Stimulated activated naive CD4-positive, alpha-beta T cell (primary cell): Measurements from ENCODE around the gene DIABLO.
"Not testable (repeated sequence)": the region's sequence is repeated elsewhere in the genome, so short reads cannot be mapped to it uniquely, and the experiment has no call there.

Source experiments
- DNase-seq, 6 experiments: peaks; one replicate each; lab custom pipeline; 2025; lab: John Stamatoyannopoulos, UW

DIABLO gene

GRCh38 chr12:122189626-122190475, 36.0 kb downstream of the DIABLO start:
- DNase-seq: no peak

- no peak for DNase-seq
Measured at GRCh38 chr12:122187466-122187865, 38.4 kb downstream of the DIABLO start.

GRCh38 chr12:122185494-122186082, 40.3 kb downstream of the DIABLO start:
- no peak for DNase-seq

- DNase-seq: no peak
Measured at GRCh38 chr12:122185079-122185478, 40.8 kb downstream of the DIABLO start.

- DNase-seq: no peak
Measured at GRCh38 chr12:122184517-122184916, 41.3 kb downstream of the DIABLO start.

GRCh38 chr12:122183588-122183940, 42.3 kb downstream of the DIABLO start:
- DNase-seq: no peak

GRCh38 chr12:122182887-122183587, 42.8 kb downstream of the DIABLO start, which contains the start of gene LRRC43:
Gene LRRC43, plus strand, starts transcription at chr12:122183123. Its CDS starts 22 bp downstream, at chr12:122183145.
- peak in 3 of 6 experiments; percentile 4 to 42 (median 20) for DNase-seq

GRCh38 chr12:122176473-122176872, 49.4 kb downstream of the DIABLO start:
- not testable (repeated sequence) for DNase-seq

GRCh38 chr12:122174155-122174845, 51.6 kb downstream of the DIABLO start, which contains the start of gene IL31:
Gene IL31, minus strand, starts transcription at chr12:122174221. Its CDS starts 49 bp downstream, at chr12:122174172.
- no peak for DNase-seq

- DNase-seq: no peak
Measured at GRCh38 chr12:122172262-122172939, 53.5 kb downstream of the DIABLO start.

GRCh38 chr12:122171399-122171798, 54.5 kb downstream of the DIABLO start:
- no peak for DNase-seq

- no peak for DNase-seq
Measured at GRCh38 chr12:122168492-122168891, 57.4 kb downstream of the DIABLO start.

- DNase-seq: no peak
Measured at GRCh38 chr12:122167356-122167925, 58.4 kb downstream of the DIABLO start.

- DNase-seq: no peak
Measured at GRCh38 chr12:122166422-122167349, 59.2 kb downstream of the DIABLO start.

GRCh38 chr12:122162976-122163375, 62.9 kb downstream of the DIABLO start:
- no peak for DNase-seq

- DNase-seq: no peak
Measured at GRCh38 chr12:122161682-122162081, 64.2 kb downstream of the DIABLO start.

- no peak for DNase-seq
Measured at GRCh38 chr12:122160761-122161160, 65.1 kb downstream of the DIABLO start.

- no peak for DNase-seq
Measured at GRCh38 chr12:122159882-122160281, 66.0 kb downstream of the DIABLO start.

- no peak for DNase-seq
Measured at GRCh38 chr12:122158700-122159285, 67.1 kb downstream of the DIABLO start.
